Kidney glomerular epithelial cell (primary cell): Measurements from ENCODE around the gene PAM16.
"Not testable (repeated sequence)": the region's sequence is repeated elsewhere in the genome, so short reads cannot be mapped to it uniquely, and the experiment has no call there.

Source experiments
- DNase-seq: peaks from one replicate; lab custom pipeline; 2025; lab: John Stamatoyannopoulos, UW

PAM16 gene

DNA sequence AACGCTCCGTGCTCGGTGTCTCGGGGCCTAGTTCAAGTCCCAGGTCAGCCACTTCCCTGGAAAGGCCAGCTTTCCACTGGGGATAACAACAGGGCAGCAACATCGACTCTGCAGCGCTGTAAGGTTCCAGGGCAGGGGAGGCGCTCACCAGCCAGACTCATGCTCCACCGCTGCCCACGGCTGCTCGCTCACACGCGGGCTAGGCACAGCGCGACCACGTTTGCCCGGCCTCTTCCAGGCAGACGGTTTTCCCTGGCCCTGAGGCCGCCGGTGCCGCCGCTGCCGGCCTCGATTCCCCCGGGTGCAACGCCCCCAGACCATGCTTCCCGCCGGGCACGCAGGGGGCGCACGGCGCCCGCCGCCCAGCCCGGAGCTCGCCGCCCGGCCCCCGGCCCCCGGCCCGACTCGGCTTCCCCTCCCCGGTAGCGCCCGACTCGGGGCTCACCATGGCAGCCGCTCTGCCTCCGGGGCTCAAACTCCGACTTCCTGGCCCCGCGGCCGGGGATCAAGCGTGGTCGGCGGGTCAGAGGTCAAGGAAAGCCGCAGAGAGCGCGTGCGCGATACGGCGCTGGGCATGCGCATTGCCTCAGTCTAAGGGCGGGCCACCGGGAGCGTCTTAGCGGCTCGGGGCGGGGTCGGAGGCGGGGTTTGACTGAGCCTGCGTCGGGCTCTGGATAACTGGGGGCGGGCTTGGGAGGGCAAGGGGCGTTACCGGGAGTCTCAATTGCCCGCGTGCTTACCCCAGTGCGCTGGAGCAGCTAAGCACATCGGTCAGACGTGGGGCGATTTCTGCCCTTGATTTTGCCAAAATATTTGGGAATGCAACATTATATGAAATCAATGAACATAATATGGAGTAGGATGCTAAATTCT lies at the start of gene PAM16:
Gene PAM16, minus strand, starts transcription at position 535 of the 873 bp plus-strand sequence. Its CDS starts 87 bp downstream, at position 448.
- DNase-seq, result peak; percentile 91

- no peak for DNase-seq
Observed at GRCh38 chr16:4399001-4399730, 48.0 kb upstream of the PAM16 start.

GRCh38 chr16:4395055-4395726 lies 44.1 kb upstream of the PAM16 start:
- no peak for DNase-seq

DNA sequence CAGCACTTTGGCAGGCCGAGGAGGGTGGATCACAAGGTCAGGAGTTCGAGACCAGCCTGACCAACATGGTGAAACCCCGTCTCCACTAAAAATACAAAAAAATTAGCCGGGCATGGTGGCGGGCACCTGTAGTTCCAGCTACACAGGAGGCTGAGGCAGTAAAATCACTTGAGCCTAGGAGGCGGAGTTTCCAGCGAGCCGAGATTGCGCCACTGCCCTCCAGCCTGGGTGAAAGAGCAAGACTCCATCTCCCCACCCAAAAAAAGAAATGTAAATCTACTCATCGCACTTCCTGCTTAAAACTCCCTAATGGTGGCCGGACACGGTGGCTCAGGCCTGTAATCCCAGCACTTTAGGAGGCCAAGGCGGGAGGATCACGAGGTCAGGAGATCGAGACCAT lies 42.7 kb upstream of the PAM16 start:
- not testable (repeated sequence) for DNase-seq

GRCh38 chr16:4393240-4393600 lies 42.1 kb upstream of the PAM16 start:
- no peak for DNase-seq

- no peak for DNase-seq
Observed at GRCh38 chr16:4392382-4393239, 41.5 kb upstream of the PAM16 start.

- DNase-seq, result no peak
Observed at GRCh38 chr16:4391631-4392381, 40.7 kb upstream of the PAM16 start.

DNA sequence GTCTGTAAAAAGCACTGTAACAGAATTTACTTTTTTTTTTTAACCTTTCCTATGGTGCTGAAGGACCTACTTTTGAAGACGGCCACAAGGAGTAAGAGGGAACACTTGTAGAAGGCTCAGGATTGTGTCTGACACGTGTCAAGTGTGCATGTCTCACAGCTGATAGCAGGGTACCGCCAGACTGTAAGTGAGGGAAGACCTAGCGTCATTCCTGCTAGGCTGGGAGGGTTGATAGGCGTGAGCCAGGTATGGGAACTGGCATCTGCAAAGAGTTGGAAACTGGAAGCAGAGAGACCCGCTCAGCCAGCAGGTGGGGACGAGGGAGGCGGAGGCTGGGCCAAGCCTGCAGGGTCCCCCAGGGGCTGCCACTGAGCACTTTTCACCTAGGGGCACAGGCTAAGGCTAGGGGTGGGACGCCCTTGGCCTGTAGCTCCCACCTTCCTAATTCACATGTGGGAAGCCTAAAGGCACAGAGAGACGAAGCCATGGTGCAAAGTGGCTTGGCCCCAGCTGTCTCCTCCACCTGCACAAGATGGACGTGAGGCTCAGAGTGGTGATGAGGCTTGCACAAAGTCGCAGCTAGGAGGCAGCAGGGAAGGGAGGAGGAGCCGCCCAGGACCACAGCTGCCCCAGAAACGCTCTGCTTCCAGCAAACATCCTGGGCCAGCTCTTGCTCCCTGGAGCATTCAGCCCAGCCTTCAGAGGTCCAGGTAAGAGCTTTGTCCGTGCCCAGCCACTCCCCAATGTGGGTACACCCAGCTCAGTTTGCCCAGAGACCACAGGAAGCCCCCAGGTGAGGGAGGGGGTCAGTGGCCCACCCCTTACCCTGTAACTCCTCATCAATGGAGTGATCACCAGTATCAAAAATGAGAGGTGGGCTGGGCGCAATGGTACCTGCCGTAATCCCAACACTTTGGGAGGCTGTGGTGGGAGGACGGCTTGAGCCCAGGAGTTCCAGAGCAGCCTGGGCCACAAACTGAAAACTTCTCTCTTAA lies 39.4 kb upstream of the PAM16 start:
- no peak for DNase-seq

GRCh38 chr16:4389051-4389955 lies 38.2 kb upstream of the PAM16 start:
- DNase-seq, result no peak

DNA sequence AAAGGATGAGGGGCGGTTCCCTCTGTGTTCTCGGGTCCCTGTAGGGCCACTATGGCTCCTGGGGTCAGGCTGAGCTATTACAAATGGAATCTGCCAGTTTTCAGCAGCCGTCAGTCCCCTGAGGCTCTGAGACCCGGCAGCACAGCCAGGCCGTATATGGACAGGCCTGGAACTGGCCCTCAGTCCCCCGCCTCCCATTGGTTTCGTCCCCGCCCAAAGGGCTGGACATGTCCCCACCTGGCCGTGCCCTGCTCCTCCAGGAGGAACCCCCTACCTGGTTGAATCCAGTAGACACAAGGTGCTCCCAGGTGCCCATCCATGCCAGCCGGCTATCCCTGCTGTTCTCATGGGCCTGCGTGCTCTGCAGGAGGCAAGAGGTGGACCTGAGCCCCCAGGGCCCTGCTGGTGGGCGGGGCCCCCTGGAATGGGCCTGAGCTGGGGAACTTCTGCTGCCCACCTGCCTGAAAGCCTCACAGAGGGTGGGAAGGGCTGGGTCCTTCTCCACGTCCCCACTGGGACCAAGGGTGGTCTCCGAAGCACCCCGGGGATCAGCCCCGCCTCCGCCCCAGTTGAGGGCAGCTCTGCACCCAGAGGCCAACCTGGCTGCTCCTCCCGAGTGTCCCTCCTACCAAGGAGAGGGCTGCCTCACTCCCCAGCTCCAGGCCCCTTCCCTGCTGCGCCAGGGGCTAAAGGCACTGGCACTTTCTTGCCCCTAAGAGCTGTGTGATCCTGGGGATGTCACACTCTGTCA lies 37.3 kb upstream of the PAM16 start:
- no peak for DNase-seq

GRCh38 chr16:4387781-4388180 lies 36.7 kb upstream of the PAM16 start:
- no peak for DNase-seq

GRCh38 chr16:4386951-4387565 lies 35.9 kb upstream of the PAM16 start:
- no peak for DNase-seq

- DNase-seq, result no peak
Observed at GRCh38 chr16:4386451-4386805, 35.3 kb upstream of the PAM16 start.

DNA sequence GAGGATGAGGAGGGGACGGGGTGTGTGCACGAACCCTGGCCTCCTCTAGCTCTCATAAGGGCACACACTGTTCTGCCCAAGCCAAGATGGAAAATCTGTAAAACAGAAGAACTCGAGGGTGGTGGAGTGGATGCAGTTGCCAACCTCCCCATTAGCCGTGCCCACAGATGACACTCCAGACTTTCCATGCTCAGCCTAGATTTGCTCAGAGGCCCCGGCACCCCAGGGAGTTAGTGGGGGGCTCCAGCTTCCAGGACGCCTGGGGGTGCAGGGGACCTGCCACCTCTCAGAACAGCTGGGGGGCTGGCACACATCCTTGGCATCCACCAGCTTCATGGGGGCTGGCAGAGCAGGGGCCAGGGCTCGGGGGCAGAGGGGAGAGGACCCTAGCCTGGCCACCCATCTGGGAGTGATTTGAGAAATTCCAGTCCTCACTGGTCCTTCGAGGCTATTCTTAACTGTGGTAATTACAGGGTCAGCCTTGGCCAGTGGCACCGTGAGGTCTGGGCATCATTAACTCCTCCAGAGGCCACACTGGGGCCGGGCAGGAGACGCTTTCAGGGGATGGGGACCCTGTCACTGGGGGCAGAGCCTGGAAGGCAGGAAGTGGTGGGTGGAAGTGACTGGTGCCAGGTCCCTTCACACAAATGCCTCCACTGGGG lies 34.8 kb upstream of the PAM16 start:
- DNase-seq, result no peak

GRCh38 chr16:4385066-4385788 lies 34.1 kb upstream of the PAM16 start:
- DNase-seq, result no peak

DNA sequence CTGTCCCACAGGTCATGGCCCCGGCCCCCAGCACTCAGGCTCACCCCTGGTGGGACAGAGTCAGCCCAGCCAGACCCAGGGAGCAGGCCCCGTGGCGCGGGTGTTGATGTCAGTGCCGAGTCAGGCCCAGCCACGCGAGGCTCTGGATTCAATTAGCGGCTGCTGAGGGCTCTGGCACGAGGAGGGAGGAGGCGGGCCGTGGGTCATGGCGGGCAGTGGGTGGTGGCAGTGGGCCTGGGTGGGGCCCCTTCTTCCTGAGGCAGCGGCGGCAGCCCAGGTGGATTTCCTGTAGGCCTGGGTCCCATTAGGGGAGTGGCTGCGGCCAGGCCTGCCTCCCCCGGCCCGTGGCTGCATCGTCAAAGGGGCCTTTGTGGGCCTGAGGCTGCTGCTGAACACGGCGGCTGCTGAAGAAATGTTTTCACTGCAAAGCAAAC lies 33.4 kb upstream of the PAM16 start:
- DNase-seq, result no peak
